H1 (cell line): ENCODE measurements around the gene SIAH3.

Experiments
- CBX5 ChIP-seq: fragments of 300-800, 300-1000 bp; sonication (generic); IDR thresholded peaks from 2 replicates; pipeline ENCODE4 v1.7.1; 2016; ENCODE audit warnings: antibody characterized with exemption, low read length, low read depth
- EZH2 ChIP-seq: fragments of 200-600 bp; sonication (generic); IDR thresholded peaks from 2 replicates; pipeline ENCODE4 v1.7.1; 2012; ENCODE audit warnings: low read depth, mild to moderate bottlenecking, moderate library complexity, low read length, inconsistent platforms; ENCODE audit not compliant: severe bottlenecking
- FOSL1 ChIP-seq: IDR thresholded peaks from 2 replicates; pipeline ENCODE4 v1.6.1; 2011; ENCODE audit warnings: mild to moderate bottlenecking, low read depth, low read length, moderate library complexity; ENCODE audit not compliant: insufficient read depth
- HDAC2 ChIP-seq, 2 experiments: fragments of 300-600 bp in 1 of 2; sonication (generic) in 1 of 2; IDR thresholded peaks; 2 replicates each; pipeline ENCODE4 v1.6.1; 2011 to 2012; ENCODE audit warnings: low read depth in 2 of 2, low read length in 2 of 2, mild to moderate bottlenecking in 2 of 2, moderate library complexity in 2 of 2, borderline replicate concordance in 1 of 2, inconsistent platforms in 1 of 2
- MAX ChIP-seq: IDR thresholded peaks from 2 replicates; pipeline ENCODE4 v1.6.1; 2012; ENCODE audit warnings: inconsistent platforms
- NRF1 ChIP-seq: IDR thresholded peaks from 2 replicates; pipeline ENCODE4 v1.6.1; 2011; ENCODE audit warnings: mild to moderate bottlenecking, low read depth, low read length, improper control_type of control experiment
- POLR2A ChIP-seq, 2 experiments: IDR thresholded peaks; 1 replicate in 1 of 2; 2 replicates in 1 of 2; pipeline ENCODE4 v1.6.1; 2011; ENCODE audit warnings: low read depth in 2 of 2, low read length in 2 of 2, mild to moderate bottlenecking in 2 of 2; ENCODE audit errors: control extremely low read depth in 1 of 2
- SIN3A ChIP-seq, 2 experiments: IDR thresholded peaks in 1 of 2; conservative IDR thresholded peaks in 1 of 2; 2 replicates each; pipeline ENCODE4 v1.6.1; 2011 to 2012; ENCODE audit warnings: low read length in 2 of 2, improper control_type of control experiment in 1 of 2, low read depth in 1 of 2, mild to moderate bottlenecking in 1 of 2
- SRF ChIP-seq: IDR thresholded peaks from 2 replicates; pipeline ENCODE4 v1.6.1; 2011; ENCODE audit warnings: mild to moderate bottlenecking, low read depth, low read length, moderate library complexity
- TCF12 ChIP-seq: IDR thresholded peaks from 2 replicates; pipeline ENCODE4 v1.6.1; 2011; ENCODE audit warnings: low read depth, mild to moderate bottlenecking, low read length
- TF ChIP-seq, protein P1 (sequence below), 3 experiments: IDR thresholded peaks; 1 replicate in 2 of 3; 2 replicates in 1 of 3; pipeline versions ENCODE4 v1.5.1 to v1.6.1; 2011; ENCODE audit warnings: low read length in 3 of 3, mild to moderate bottlenecking in 3 of 3, inconsistent platforms in 2 of 3, low read depth in 1 of 3, moderate library complexity in 1 of 3; ENCODE audit not compliant: insufficient read depth in 1 of 3; ENCODE audit errors: control extremely low read depth in 1 of 3

DNA sequence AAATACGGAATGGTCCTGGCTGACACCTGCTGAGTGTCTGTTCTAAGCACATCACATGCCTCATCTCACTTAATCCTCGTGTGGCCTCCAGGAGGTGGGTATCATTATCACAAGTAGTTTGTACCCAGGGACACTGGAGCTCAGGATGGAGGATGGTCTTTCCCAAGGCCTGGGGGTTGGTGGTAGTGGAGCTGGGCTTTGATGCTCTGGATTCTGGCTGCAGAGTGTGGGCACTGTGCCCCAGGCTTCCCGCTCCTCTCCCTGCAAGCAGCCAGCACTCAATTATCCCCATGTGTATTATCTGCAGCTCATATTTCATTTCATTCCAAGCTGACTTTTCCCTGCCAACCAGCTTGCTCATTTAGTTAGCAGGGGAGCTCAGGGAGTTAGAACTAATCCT is 52.1 kb downstream of the SIAH3 start:
- TF ChIP-seq NRF1, result no peak
- no peak for TF ChIP-seq CBX5
- TF ChIP-seq, protein P1, sequence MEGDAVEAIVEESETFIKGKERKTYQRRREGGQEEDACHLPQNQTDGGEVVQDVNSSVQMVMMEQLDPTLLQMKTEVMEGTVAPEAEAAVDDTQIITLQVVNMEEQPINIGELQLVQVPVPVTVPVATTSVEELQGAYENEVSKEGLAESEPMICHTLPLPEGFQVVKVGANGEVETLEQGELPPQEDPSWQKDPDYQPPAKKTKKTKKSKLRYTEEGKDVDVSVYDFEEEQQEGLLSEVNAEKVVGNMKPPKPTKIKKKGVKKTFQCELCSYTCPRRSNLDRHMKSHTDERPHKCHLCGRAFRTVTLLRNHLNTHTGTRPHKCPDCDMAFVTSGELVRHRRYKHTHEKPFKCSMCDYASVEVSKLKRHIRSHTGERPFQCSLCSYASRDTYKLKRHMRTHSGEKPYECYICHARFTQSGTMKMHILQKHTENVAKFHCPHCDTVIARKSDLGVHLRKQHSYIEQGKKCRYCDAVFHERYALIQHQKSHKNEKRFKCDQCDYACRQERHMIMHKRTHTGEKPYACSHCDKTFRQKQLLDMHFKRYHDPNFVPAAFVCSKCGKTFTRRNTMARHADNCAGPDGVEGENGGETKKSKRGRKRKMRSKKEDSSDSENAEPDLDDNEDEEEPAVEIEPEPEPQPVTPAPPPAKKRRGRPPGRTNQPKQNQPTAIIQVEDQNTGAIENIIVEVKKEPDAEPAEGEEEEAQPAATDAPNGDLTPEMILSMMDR (IDR thresholded peaks at IDR 0.05; ENCODE audit: control extremely low read depth in 1 of 3, insufficient read depth in 1 of 3, low read depth in 1 of 3, low read length in 3 of 3), result no peak
- no peak for TF ChIP-seq SIN3A (conservative IDR thresholded peaks at IDR 0.05 in 1 of 2, IDR thresholded peaks at IDR 0.05 in 1 of 2; ENCODE audit: low read depth in 1 of 2, low read length in 2 of 2)
- TF ChIP-seq MAX, result no peak
- no peak for TF ChIP-seq SRF
- no peak for TF ChIP-seq TCF12
- no peak for TF ChIP-seq HDAC2 (IDR thresholded peaks at IDR 0.05; ENCODE audit: borderline replicate concordance in 1 of 2, low read depth in 2 of 2, low read length in 2 of 2)
- no peak for TF ChIP-seq POLR2A (IDR thresholded peaks at IDR 0.05; ENCODE audit: control extremely low read depth in 1 of 2, low read depth in 2 of 2, low read length in 2 of 2)
- TF ChIP-seq EZH2, result no peak
- TF ChIP-seq FOSL1, result no peak
